Measurements from ENCODE around the gene PITRM1.

GRCh38 chr10:3129581-3130340 is 42.8 kb downstream of the PITRM1 start:
- no peak for TF ChIP-seq CTCF (IDR thresholded peaks at IDR 0.05; ENCODE audit: poor library complexity, severe bottlenecking)
- TF ChIP-seq TAF1 (IDR thresholded peaks at IDR 0.05; ENCODE audit: low read depth) = no peak
- TF ChIP-seq POLR2AphosphoS5 (IDR thresholded peaks at IDR 0.05) = no peak

Measured in neural cell (in vitro differentiated cells).